ENCODE measurements around the gene FAM83F. TPM values are rescaled to one million over a fixed set of nuclear protein-coding genes. Genes with fewer than 3 reads are reported as not detected.

The FAM83F gene
- total RNA-seq, 1 donor: not detected

DNA sequence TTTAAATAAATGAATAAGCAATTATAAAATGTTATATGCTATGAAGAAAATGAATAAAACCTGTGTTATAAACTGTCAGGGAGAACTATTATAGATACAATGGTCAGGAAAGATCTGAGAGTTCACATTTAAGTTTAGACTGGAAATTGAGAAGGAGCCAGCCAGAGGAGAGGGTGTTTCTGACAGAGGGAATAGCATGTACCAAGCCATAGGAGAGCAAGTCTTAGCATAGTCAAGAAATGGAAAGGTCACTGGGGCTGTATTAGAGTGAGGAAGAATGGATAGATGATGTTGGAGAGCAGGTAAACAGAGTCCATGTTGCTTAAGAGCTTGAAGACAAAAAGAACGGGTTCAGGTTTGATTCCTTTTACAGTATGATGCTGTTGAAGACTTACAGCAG lies 87.4 kb downstream of the FAM83F start:
- H3K27me3 ChIP-seq (ENCODE audit: insufficient read depth, low read length): peaks cover 18% of the 10 kb centered on the region
- no peaks in the 10 kb centered on the region for H3K9me3 ChIP-seq (ENCODE audit: low read depth, low read length)
- H3K4me2 ChIP-seq (ENCODE audit: insufficient read depth, low read length): no peak overlapping the region
- no peak for DNase-seq (ENCODE audit: insufficient read length, low spot score, missing footprints)
- H3K4me1 ChIP-seq (ENCODE audit: insufficient read depth, low read length): peaks cover 3% of the 10 kb centered on the region
- no peaks in the 10 kb centered on the region for H3K79me2 ChIP-seq (ENCODE audit: insufficient read depth, low read length)
- TF ChIP-seq CTCF (IDR thresholded peaks at IDR 0.05; ENCODE audit: extremely low read depth, low read depth, low read length): no peak
- peaks cover 41% of the 10 kb centered on the region for H4K20me1 ChIP-seq (ENCODE audit: insufficient read depth, low read length)
- no peak overlapping the region for H3K4me3 ChIP-seq (ENCODE audit: insufficient read depth, low read length)
- no peak overlapping the region for H3K27ac ChIP-seq (ENCODE audit: low read depth, low read length)
- H2AFZ ChIP-seq (ENCODE audit: low read length): no peak overlapping the region
- no peaks in the 10 kb centered on the region for H3K36me3 ChIP-seq (ENCODE audit: insufficient read depth, low read length)

DNA sequence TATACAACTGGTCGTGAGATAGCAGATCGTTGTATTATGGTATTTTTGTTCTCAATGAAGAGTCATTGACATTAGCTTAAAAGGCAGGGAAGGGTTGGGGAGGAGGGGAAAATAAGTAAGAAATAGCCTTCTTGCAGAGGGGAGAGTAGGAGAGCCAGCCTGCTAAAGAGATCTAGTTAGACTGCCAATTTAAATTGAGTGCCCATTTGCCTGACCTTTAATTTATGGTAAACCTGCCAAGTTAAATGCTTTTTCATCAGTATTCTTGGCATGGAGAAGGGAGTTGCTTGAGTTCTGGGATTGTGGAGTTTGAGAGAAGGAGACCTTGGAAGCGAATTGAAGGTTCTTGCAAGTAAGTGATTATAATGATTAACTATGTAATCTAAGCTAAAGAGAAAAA lies 89.0 kb downstream of the FAM83F start:
- no peaks in the 10 kb centered on the region for H3K79me2 ChIP-seq (ENCODE audit: insufficient read depth, low read length)
- no peak overlapping the region for H3K4me3 ChIP-seq (ENCODE audit: insufficient read depth, low read length)
- no peaks in the 10 kb centered on the region for H3K36me3 ChIP-seq (ENCODE audit: insufficient read depth, low read length)
- no peak overlapping the region for H3K4me2 ChIP-seq (ENCODE audit: insufficient read depth, low read length)
- no peaks in the 10 kb centered on the region for H3K9me3 ChIP-seq (ENCODE audit: low read depth, low read length)
- DNase-seq (ENCODE audit: insufficient read length, low spot score, missing footprints): no peak
- no peak overlapping the region for H2AFZ ChIP-seq (ENCODE audit: low read length)
- no peak for TF ChIP-seq CTCF (IDR thresholded peaks at IDR 0.05; ENCODE audit: extremely low read depth, low read depth, low read length)
- H3K27ac ChIP-seq (ENCODE audit: low read depth, low read length): no peak overlapping the region
- peaks cover 41% of the 10 kb centered on the region for H4K20me1 ChIP-seq (ENCODE audit: insufficient read depth, low read length)
- no peaks in the 10 kb centered on the region for H3K4me1 ChIP-seq (ENCODE audit: insufficient read depth, low read length)
- peaks cover 18% of the 10 kb centered on the region for H3K27me3 ChIP-seq (ENCODE audit: insufficient read depth, low read length)

- H3K79me2 ChIP-seq (ENCODE audit: insufficient read depth, low read length): no peaks in the 10 kb centered on the region
- peaks cover 41% of the 10 kb centered on the region for H4K20me1 ChIP-seq (ENCODE audit: insufficient read depth, low read length)
- H3K4me2 ChIP-seq (ENCODE audit: insufficient read depth, low read length): no peak overlapping the region
- H3K9me3 ChIP-seq (ENCODE audit: low read depth, low read length): no peaks in the 10 kb centered on the region
- TF ChIP-seq CTCF (IDR thresholded peaks at IDR 0.05; ENCODE audit: extremely low read depth, low read depth, low read length): no peak
- peaks cover 18% of the 10 kb centered on the region for H3K27me3 ChIP-seq (ENCODE audit: insufficient read depth, low read length)
- no peak overlapping the region for H3K4me3 ChIP-seq (ENCODE audit: insufficient read depth, low read length)
- H3K27ac ChIP-seq (ENCODE audit: low read depth, low read length): no peak overlapping the region
- no peak overlapping the region for H2AFZ ChIP-seq (ENCODE audit: low read length)
- no peaks in the 10 kb centered on the region for H3K4me1 ChIP-seq (ENCODE audit: insufficient read depth, low read length)
- no peak for DNase-seq (ENCODE audit: insufficient read length, low spot score, missing footprints)
- H3K36me3 ChIP-seq (ENCODE audit: insufficient read depth, low read length): no peaks in the 10 kb centered on the region
Observed at GRCh38 chr22:40084246-40084645, 89.5 kb downstream of the FAM83F start.

- Histone ChIP-seq H3K27me3 (ENCODE audit: insufficient read depth, low read length) (peaks cover under 1% of the 10 kb centered on the region), H3K4me3 (ENCODE audit: insufficient read depth, low read length) (no peak overlapping the region), H3K9me3 (ENCODE audit: low read depth, low read length) (no peaks in the 10 kb centered on the region), H3K36me3 (ENCODE audit: insufficient read depth, low read length) (no peaks in the 10 kb centered on the region), H3K79me2 (ENCODE audit: insufficient read depth, low read length) (no peaks in the 10 kb centered on the region), H3K27ac (ENCODE audit: low read depth, low read length) (no peak overlapping the region), H3K4me2 (ENCODE audit: insufficient read depth, low read length) (no peak overlapping the region), H4K20me1 (ENCODE audit: insufficient read depth, low read length) (peaks cover 15% of the 10 kb centered on the region), H2AFZ (ENCODE audit: low read length) (no peak overlapping the region), H3K4me1 (ENCODE audit: insufficient read depth, low read length) (no peaks in the 10 kb centered on the region)
- DNase-seq (ENCODE audit: insufficient read length, low spot score, missing footprints): no peak
- TF ChIP-seq CTCF (IDR thresholded peaks at IDR 0.05; ENCODE audit: extremely low read depth, low read depth, low read length): no peak
Observed at GRCh38 chr22:40088818-40089217, 94.1 kb downstream of the FAM83F start.

Other genes with a start within 250 kb of the FAM83F start
- not detected in 2 replicates for gene ENTHD1, start 101.2 kb upstream of the FAM83F start, total RNA-seq
- not detected in 2 replicates for gene GRAP2, start 93.9 kb upstream of the FAM83F start, total RNA-seq
- gene TMA7B, start 34.6 kb upstream of the FAM83F start, total RNA-seq: not detected in 2 replicates
- 26.4 and 33.9 TPM in 2 replicates for gene TNRC6B, start 183.0 kb downstream of the FAM83F start, total RNA-seq

Data from osteoblast (primary cell).